Smooth muscle cell (in vitro differentiated cells): ENCODE data around the gene OPRL1. TPM values are rescaled to one million over a fixed set of nuclear protein-coding genes. Genes with fewer than 3 reads are reported as not detected.

Experiments used
- DNase-seq: peaks from one replicate; lab custom pipeline; 2025; ENCODE audit not compliant: unreplicated experiment; lab: John Stamatoyannopoulos, UW
- H2AFZ ChIP-seq: fragments of 200-600 bp; sonication (generic); 2 replicates; pipeline ENCODE4 v1.6.0; 2016; ENCODE audit warnings: antibody characterized with exemption, low read depth, mild to moderate bottlenecking
- H3F3A ChIP-seq: fragments of 200-600 bp; sonication (generic); 2 replicates; pipeline ENCODE4 v1.6.0; 2017; ENCODE audit warnings: antibody characterized with exemption, low read depth
- H3K27ac ChIP-seq: fragments of 200-600 bp; sonication (generic); 2 replicates; pipeline ENCODE4 v1.5.1; 2016; ENCODE audit warnings: low read depth, mild to moderate bottlenecking
- H3K27me3 ChIP-seq: fragments of 200-600 bp; sonication (generic); 2 replicates; pipeline ENCODE4 v1.6.1; 2016; ENCODE audit warnings: low read depth, mild to moderate bottlenecking
- H3K36me3 ChIP-seq: fragments of 200-600 bp; sonication (generic); 2 replicates; pipeline ENCODE4 v1.5.1; 2016; ENCODE audit warnings: low read depth
- H3K4me1 ChIP-seq: fragments of 200-600 bp; sonication (generic); 2 replicates; pipeline ENCODE4 v1.5.1; 2016; ENCODE audit warnings: low read depth
- H3K4me2 ChIP-seq: fragments of 200-600 bp; sonication (generic); 2 replicates; pipeline ENCODE4 v1.6.0; 2016; ENCODE audit warnings: mild to moderate bottlenecking
- H3K4me3 ChIP-seq: fragments of 200-600 bp; sonication (generic); 2 replicates; pipeline ENCODE4 v1.5.1; 2016; ENCODE audit warnings: mild to moderate bottlenecking
- H3K79me2 ChIP-seq: fragments of 200-600 bp; sonication (generic); 2 replicates; pipeline ENCODE4 v1.6.0; 2016; ENCODE audit warnings: low read depth, mild to moderate bottlenecking
- H3K9ac ChIP-seq: fragments of 200-600 bp; sonication (generic); 2 replicates; pipeline ENCODE4 v1.6.0; 2016; ENCODE audit warnings: low read depth
- H3K9me3 ChIP-seq: fragments of 200-600 bp; sonication (generic); replicated peaks from 2 replicates; pipeline ENCODE4 v1.5.1; 2016; ENCODE audit warnings: low read depth
- H4K20me1 ChIP-seq: fragments of 200-600 bp; sonication (generic); 2 replicates; pipeline ENCODE4 v1.6.0; 2016; ENCODE audit warnings: low read depth
- WGBS: methylation state at CpG from one replicate; pipeline ENCODE4 v1.1.7; 2016; ENCODE audit warnings: low lambda C conversion rate; 5-methylcytosine and 5-hydroxymethylcytosine counted together
- polyA plus RNA-seq: library from polyadenylated mRNA; unstranded; fragments of >200 nt; fragmentation: Nextera tagmentation; extraction: Ambion mirVana; gene quantifications from 2 replicates; pipeline ENCODE4 v1.2.1, GENCODE V29; 2016
- total RNA-seq: library from RNA; depleted of rRNA; stranded (reverse); fragments of >200 nt; gene quantifications from 2 replicates; pipeline ENCODE4 v1.2.3, GENCODE V29; 2014
- TF ChIP-seq, protein P1 (sequence below): fragments of 200-600 bp; sonication (generic); IDR thresholded peaks from 2 replicates; pipeline ENCODE4 v1.5.1; 2017; ENCODE audit warnings: borderline replicate concordance, mild to moderate bottlenecking, antibody characterized with exemption; ENCODE audit not compliant: insufficient read depth, poor library complexity, severe bottlenecking

OPRL1 gene
- total and polyA plus RNA-seq, 2 experiments from 2014 or later, result 3.1 to 6.4 TPM

DNA sequence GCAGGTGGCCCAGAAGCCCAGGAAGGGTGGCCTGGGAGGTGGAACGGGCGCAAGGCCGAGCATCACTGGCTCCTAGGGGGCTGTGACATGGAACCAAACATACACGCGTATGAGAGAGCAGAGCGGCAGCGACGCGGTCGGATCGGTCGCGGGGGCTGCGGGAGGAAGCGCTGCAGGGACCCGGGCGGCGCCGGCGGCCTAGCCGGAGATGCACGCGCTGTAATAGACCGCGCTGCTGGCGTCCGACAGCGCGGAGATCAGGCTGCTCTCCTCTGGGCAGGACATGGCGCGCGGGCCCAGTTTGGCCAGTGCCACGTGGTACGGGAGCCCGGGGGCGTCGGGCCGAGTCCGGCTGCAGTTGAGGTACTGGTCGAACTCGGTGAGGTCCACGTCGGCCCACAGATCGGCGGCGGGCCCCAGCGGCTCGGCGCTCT, 31.9 kb upstream of the OPRL1 start:
- no peaks in the 10 kb centered on the region for H3K36me3 ChIP-seq
- peaks cover 6% of the 10 kb centered on the region for H4K20me1 ChIP-seq
- no peak overlapping the region for H2AFZ ChIP-seq
- H3K4me3 ChIP-seq, result peak overlapping the region; percentile 46
- no peak overlapping the region for H3K9ac ChIP-seq
- 14% methylated on average over 48 of the region's 49 CpGs for WGBS
- H3K27me3 ChIP-seq, result peaks cover 9% of the 10 kb centered on the region
- H3F3A ChIP-seq, result peaks cover 6% of the 10 kb centered on the region
- H3K27ac ChIP-seq, result no peak overlapping the region
- DNase-seq, result no peak
- peaks cover 4% of the 10 kb centered on the region for H3K4me1 ChIP-seq
- no peaks in the 10 kb centered on the region for H3K9me3 ChIP-seq
- H3K79me2 ChIP-seq, result no peaks in the 10 kb centered on the region
- TF ChIP-seq, protein P1, sequence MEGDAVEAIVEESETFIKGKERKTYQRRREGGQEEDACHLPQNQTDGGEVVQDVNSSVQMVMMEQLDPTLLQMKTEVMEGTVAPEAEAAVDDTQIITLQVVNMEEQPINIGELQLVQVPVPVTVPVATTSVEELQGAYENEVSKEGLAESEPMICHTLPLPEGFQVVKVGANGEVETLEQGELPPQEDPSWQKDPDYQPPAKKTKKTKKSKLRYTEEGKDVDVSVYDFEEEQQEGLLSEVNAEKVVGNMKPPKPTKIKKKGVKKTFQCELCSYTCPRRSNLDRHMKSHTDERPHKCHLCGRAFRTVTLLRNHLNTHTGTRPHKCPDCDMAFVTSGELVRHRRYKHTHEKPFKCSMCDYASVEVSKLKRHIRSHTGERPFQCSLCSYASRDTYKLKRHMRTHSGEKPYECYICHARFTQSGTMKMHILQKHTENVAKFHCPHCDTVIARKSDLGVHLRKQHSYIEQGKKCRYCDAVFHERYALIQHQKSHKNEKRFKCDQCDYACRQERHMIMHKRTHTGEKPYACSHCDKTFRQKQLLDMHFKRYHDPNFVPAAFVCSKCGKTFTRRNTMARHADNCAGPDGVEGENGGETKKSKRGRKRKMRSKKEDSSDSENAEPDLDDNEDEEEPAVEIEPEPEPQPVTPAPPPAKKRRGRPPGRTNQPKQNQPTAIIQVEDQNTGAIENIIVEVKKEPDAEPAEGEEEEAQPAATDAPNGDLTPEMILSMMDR, result no peak
- peak overlapping the region; percentile 83 for H3K4me2 ChIP-seq

DNA sequence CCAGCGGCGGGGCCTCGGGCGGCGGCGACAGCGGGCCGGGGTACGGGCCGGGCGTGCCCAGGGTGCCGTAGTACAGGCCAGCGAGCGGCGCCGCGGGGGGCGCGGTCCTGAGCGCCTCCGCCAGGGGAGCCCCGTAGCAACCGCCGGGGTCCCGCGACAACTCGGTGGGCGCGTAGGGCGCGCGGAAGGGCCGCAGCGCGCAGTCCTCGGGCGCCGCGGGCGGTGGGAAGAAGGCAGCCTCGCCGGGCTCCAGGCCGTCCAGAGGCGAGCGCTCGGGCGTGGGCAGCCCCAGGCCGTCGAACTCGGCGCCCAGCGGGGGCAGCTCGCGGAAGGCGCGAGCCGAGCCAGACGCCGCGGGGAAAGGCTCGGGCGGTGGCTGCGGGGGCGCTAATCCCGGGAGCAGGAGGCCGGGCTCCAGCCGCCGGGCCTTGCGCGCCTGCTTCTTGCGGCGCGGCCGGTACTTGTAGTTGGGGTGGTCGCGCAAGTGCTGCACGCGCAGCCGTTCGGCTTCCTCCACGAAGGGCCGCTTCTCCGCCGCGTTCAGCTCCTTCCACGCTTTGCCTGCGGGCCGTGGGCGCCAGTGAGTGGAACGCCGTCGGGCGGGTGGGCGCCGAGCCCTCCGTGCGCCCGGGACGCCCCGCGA, 31.4 kb upstream of the OPRL1 start:
- Histone ChIP-seq H2AFZ (no peak overlapping the region), H4K20me1 (peaks cover 6% of the 10 kb centered on the region), H3F3A (peaks cover 4% of the 10 kb centered on the region), H3K27ac (no peak overlapping the region), H3K79me2 (no peaks in the 10 kb centered on the region), H3K4me3 (peak overlapping the region; percentile 46), H3K36me3 (no peaks in the 10 kb centered on the region), H3K9me3 (no peaks in the 10 kb centered on the region), H3K27me3 (peaks cover 9% of the 10 kb centered on the region), H3K4me2 (peak overlapping the region; percentile 83), H3K9ac (no peak overlapping the region), H3K4me1 (peaks cover 4% of the 10 kb centered on the region)
- 4% methylated on average over 75 of the region's 101 CpGs for WGBS
- TF ChIP-seq, protein P1, result no peak
- DNase-seq, result no peak

DNA sequence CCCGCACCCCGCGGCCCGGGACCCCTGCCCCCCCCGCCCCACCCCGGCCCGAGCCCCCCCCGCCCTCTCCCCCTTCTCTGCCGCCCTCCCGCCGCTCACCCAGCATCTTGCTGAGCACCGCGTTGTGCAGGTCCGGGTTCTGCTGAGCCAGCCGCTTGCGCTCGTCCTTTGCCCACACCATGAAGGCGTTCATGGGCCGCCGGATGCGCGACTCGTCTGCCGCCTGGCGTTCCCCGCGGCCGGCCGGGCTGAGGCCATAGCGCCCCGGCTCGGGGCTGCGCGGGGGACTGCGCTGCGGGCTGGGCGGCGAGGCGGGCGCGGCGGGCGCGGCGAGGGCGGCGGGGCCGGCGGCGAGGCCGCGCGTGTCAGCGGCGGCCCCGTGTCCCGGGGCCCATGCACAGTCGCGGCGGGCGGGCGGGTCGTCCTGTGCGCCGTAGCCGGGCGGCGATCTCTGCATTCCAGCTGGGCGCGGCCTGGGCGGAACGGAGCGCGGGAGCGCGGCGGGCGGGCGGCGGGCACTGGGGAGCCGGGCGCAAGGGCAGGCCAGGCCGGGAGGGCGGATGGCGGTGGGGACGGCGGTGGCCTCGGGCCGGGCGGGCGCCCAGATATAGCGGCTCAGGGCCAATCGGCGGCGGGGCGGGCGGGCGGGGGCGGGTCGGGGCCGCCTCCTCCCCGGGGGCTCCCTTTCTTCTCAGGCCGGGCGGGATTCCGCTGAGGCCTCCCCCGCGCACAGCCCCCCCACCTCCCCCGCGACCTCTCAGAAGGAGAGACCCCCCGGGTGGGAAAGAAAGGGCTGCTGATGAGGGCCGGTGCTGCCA, 30.6 kb upstream of the OPRL1 start, which contains the start of gene SOX18:
Gene SOX18 (minus strand): TSS at position 580 of the 818 bp plus-strand sequence. CDS start 123 bp downstream, at position 457.
- H3K4me2 ChIP-seq, result peak within 1 kb of the TSS; percentile 84
- DNase-seq, result peak; percentile 56
- WGBS, result 2% methylated on average over 28 of the region's 111 CpGs

More for the DNA sequence above, 30.6 kb upstream of the OPRL1 start, which contains the start of gene SOX18:
- peaks cover 6% of the 10 kb centered on the region for H4K20me1 ChIP-seq
- no peaks in the 10 kb centered on the region for H3K79me2 ChIP-seq
- H3K4me1 ChIP-seq, result peaks cover 4% of the 10 kb centered on the region
- no peak within 1 kb of the TSS for H2AFZ ChIP-seq
- no peak within 1 kb of the TSS for H3K27ac ChIP-seq
- no peaks in the 10 kb centered on the region for H3F3A ChIP-seq
- peaks cover 9% of the 10 kb centered on the region for H3K27me3 ChIP-seq
- no peaks in the 10 kb centered on the region for H3K9me3 ChIP-seq
- H3K36me3 ChIP-seq, result no peaks in the 10 kb centered on the region
- TF ChIP-seq, protein P1, result no peak
- H3K9ac ChIP-seq, result no peak within 1 kb of the TSS
- peak within 1 kb of the TSS; percentile 46 for H3K4me3 ChIP-seq
